T-cell (primary cell): ENCODE measurements around the gene REC114. TPM values are rescaled to one million over a fixed set of nuclear protein-coding genes. Genes with fewer than 3 reads are reported as not detected.

Experiments used
- ATAC-seq, 4 experiments: fragments of 200-7000 bp in 3 of 4; fragments of 150-1000 bp in 1 of 4; cut with Tn5 transposase; replicated peaks in 1 of 4; 1 replicate in 3 of 4; 2 replicates in 1 of 4; pipeline ENCODE4 v1.10.0; 2021; ENCODE audit warnings: moderate library complexity in 3 of 4, mild to moderate bottlenecking in 2 of 4, moderate number of reproducible peaks in 1 of 4
- CTCF ChIA-PET, 2 donors: fragments of 300-600 bp; sonication (Branson Sonifier 250); formaldehyde crosslinking; loops; one replicate each; lab custom pipeline; 2022; ENCODE audit warnings: antibody characterized with exemption in 2 of 2; lab: Charles Lee
- POLR2A ChIA-PET, 2 donors: fragments of 300-600 bp; sonication (Branson Sonifier 250); formaldehyde crosslinking; loops; one replicate each; lab custom pipeline; 2022; ENCODE audit warnings: antibody characterized with exemption in 2 of 2; lab: Charles Lee
- DNase-seq, 35 experiments: peaks; one replicate each; pipeline versions ENCODE4 v3.0.0 to v3.0.0-alpha.2; 2013 to 2023
- H3K27ac ChIP-seq: one replicate; pipeline ENCODE4 v1.5.1; 2013; ENCODE audit warnings: low read length
- H3K27me3 ChIP-seq, 2 experiments: replicated peaks in 1 of 2; 1 replicate in 1 of 2; 2 replicates in 1 of 2; pipeline versions ENCODE4 v1.6.1 to v1.7.0; 2013; ENCODE audit warnings: low read length in 1 of 2, mixed read lengths in 1 of 2; ENCODE audit not compliant: control insufficient read depth in 2 of 2, insufficient read depth in 2 of 2; ENCODE audit errors: extremely low read depth in 1 of 2
- H3K36me3 ChIP-seq, 2 donors: 1 replicate in 1 of 2; 2 replicates in 1 of 2; pipeline versions ENCODE4 v1.6.1 to v1.7.0; 2013; ENCODE audit warnings: low read length in 1 of 2; ENCODE audit not compliant: control insufficient read depth in 2 of 2, insufficient read depth in 1 of 2; ENCODE audit errors: extremely low read depth in 1 of 2
- H3K4me1 ChIP-seq, 2 experiments: 1 replicate in 1 of 2; 2 replicates in 1 of 2; pipeline versions ENCODE4 v1.6.1 to v1.7.0; 2013; ENCODE audit warnings: low read length in 2 of 2, mixed read lengths in 1 of 2; ENCODE audit not compliant: insufficient read depth in 2 of 2, control insufficient read depth in 1 of 2; ENCODE audit errors: extremely low read depth in 1 of 2
- H3K4me3 ChIP-seq, 2 donors: 1 replicate in 1 of 2; 2 replicates in 1 of 2; pipeline versions ENCODE4 v1.5.1 to v1.7.0; 2013; ENCODE audit warnings: mild to moderate bottlenecking in 2 of 2, low read length in 1 of 2, moderate library complexity in 1 of 2; ENCODE audit not compliant: control insufficient read depth in 1 of 2; ENCODE audit errors: extremely low read depth in 1 of 2
- H3K9me3 ChIP-seq: 2 replicates; pipeline ENCODE4 v1.7.0; 2013
- H3K27ac Mint-ChIP-seq, 2 donors: one replicate each; pipeline ENCODE4 v1.8.0; 2020 to 2021; ENCODE audit warnings: mild to moderate bottlenecking in 2 of 2, mixed read lengths in 2 of 2
- H3K27me3 Mint-ChIP-seq, 2 donors: one replicate each; pipeline ENCODE4 v1.8.0; 2021 to 2022; ENCODE audit warnings: mixed read lengths in 2 of 2
- H3K36me3 Mint-ChIP-seq: one replicate; pipeline ENCODE4 v1.8.0; 2021; ENCODE audit warnings: mixed read lengths
- H3K4me1 Mint-ChIP-seq, 3 donors: one replicate each; pipeline ENCODE4 v1.8.0; 2020 to 2022; ENCODE audit warnings: mixed read lengths in 3 of 3, mild to moderate bottlenecking in 1 of 3
- H3K4me3 Mint-ChIP-seq, 3 donors: one replicate each; pipeline ENCODE4 v1.8.0; 2020 to 2022; ENCODE audit warnings: mild to moderate bottlenecking in 3 of 3, mixed read lengths in 3 of 3, moderate library complexity in 3 of 3
- H3K9me3 Mint-ChIP-seq, 3 donors: one replicate each; pipeline ENCODE4 v1.8.0; 2020 to 2022; ENCODE audit warnings: mixed read lengths in 3 of 3
- WGBS: methylation state at CpG from one replicate; pipeline ENCODE4 v1.1.5; 2013; ENCODE audit warnings: missing lambda C conversion rate; ENCODE audit not compliant: insufficient coverage; 5-methylcytosine and 5-hydroxymethylcytosine counted together
- total RNA-seq, 35 experiments: library from RNA in 6 of 35; stranded (reverse) in 6 of 35; fragments of 120-200 nt in 1 of 35; gene quantifications; one replicate each; pipeline versions ENCODE4 v1.2.1 to v1.2.4 and lab custom pipeline; 2013 to 2026

REC114 gene
- total RNA-seq, 5 donors from 2014 or later (not counting 1 experiment from before 2014, with no cell fraction given) = not detected

GRCh38 chr15:73504885-73505284, 61.9 kb downstream of the REC114 start:
- Histone ChIP-seq H3K27ac (no peak overlapping the region), H3K27me3 (peaks cover 0 to 2% of the 10 kb centered on the region in 2 experiments), H3K36me3 (no peaks in the 10 kb centered on the region), H3K9me3 (no peaks in the 10 kb centered on the region), H3K4me1 (no peaks in the 10 kb centered on the region), H3K4me3 (no peak overlapping the region)
- peaks cover 8 to 15% of the 10 kb centered on the region in 2 donors for H3K27me3 Mint-ChIP-seq
- H3K4me1 Mint-ChIP-seq = no peaks in the 10 kb centered on the region
- DNase-seq (no peak), ATAC-seq (no peak)
- peak overlapping the region in 1 of 2 donors; percentile 15 for H3K27ac Mint-ChIP-seq
- no peaks in the 10 kb centered on the region for H3K36me3 Mint-ChIP-seq
- H3K9me3 Mint-ChIP-seq = no peaks in the 10 kb centered on the region
- CTCF ChIA-PET = no interaction called here
- POLR2A ChIA-PET = no interaction called here
- no peak overlapping the region for H3K4me3 Mint-ChIP-seq

DNA sequence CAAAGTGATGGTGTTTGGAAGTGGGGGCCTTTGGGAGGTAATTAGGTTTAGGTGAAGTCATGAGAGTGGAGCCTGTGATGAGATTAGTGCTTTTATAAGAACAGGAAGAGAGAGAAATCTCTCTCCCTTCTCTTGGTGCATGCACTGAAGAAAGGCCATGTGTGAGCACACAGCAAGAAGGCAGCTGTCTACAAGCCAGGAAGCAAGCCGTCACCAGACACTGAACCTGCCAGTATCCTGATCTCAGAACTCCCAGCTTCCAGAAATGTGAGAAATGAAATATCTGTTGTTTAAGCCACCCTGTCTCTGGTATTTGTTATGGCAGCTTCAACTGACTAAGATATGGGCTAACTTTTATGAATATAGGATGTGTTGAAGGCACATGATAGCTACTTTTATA, 72.6 kb downstream of the REC114 start:
- Histone ChIP-seq H3K4me3 (no peak overlapping the region), H3K36me3 (no peaks in the 10 kb centered on the region), H3K9me3 (no peaks in the 10 kb centered on the region), H3K27ac (no peak overlapping the region), H3K27me3 (peaks cover 0 to 2% of the 10 kb centered on the region in 2 experiments), H3K4me1 (peaks cover 0 to 6% of the 10 kb centered on the region in 2 experiments)
- ChIA-PET CTCF (no interaction called here), POLR2A (interaction anchor here in 1 of 2 donors (0.7 kb wide), 1 partner anchor 10 kb away, joined by 3 read pairs; no protein-coding TSS in a partner anchor)
- Mint-ChIP-seq H3K27ac (no peak overlapping the region), H3K27me3 (peaks cover 1 to 4% of the 10 kb centered on the region in 2 donors), H3K4me3 (no peak overlapping the region), H3K9me3 (peaks cover 0 to 4% (median 0%) of the 10 kb centered on the region in 3 donors), H3K4me1 (peaks cover 0 to 14% (median 1%) of the 10 kb centered on the region in 3 donors), H3K36me3 (peaks cover 3% of the 10 kb centered on the region)
- no peak for DNase-seq
- WGBS = no CpG with 5 or more reads among the region's 1 CpG
- no peak for ATAC-seq

DNA sequence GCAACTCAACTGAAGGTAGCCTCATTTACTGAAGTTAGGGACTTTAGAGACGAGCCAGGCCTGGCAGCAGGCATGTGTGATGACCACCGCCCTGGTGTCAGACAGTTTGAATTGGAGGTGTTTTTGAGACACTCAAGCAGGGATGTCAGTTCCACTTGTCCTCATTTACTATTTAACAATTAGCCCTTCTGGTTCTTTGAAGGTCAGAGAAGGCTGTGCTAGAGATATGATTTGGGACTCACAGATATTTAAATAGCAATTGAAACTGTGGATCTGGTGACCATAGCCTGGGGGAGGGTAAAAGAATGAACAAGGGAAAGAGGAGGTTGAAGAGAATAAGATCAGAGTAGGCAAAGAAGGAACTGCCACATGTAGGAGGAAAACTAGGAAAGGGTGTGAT, 74.6 kb downstream of the REC114 start:
- Mint-ChIP-seq H3K9me3 (peaks cover 0 to 4% (median 0%) of the 10 kb centered on the region in 3 donors), H3K27ac (no peak overlapping the region), H3K4me3 (no peak overlapping the region), H3K36me3 (peaks cover 3% of the 10 kb centered on the region), H3K27me3 (peaks cover 1 to 4% of the 10 kb centered on the region in 2 donors), H3K4me1 (peaks cover 0 to 14% (median 1%) of the 10 kb centered on the region in 3 donors)
- POLR2A ChIA-PET = no interaction called here
- CTCF ChIA-PET = no interaction called here
- no peak for DNase-seq
- no peaks in the 10 kb centered on the region for H3K9me3 ChIP-seq
- ATAC-seq = no peak
- no peak overlapping the region for H3K4me3 ChIP-seq
- no peak overlapping the region for H3K27ac ChIP-seq
- 40% methylated on average over 1 of the region's 2 CpGs for whole genome bisulfite sequencing
- H3K4me1 ChIP-seq = peaks cover 0 to 6% of the 10 kb centered on the region in 2 experiments
- peaks cover 0 to 2% of the 10 kb centered on the region in 2 experiments for H3K27me3 ChIP-seq
- H3K36me3 ChIP-seq = no peaks in the 10 kb centered on the region

GRCh38 chr15:73518180-73518862, 75.4 kb downstream of the REC114 start:
- Histone ChIP-seq H3K27me3 (peaks cover 0 to 2% of the 10 kb centered on the region in 2 experiments), H3K4me1 (peaks cover 0 to 6% of the 10 kb centered on the region in 2 experiments), H3K4me3 (no peak overlapping the region), H3K9me3 (no peaks in the 10 kb centered on the region), H3K27ac (no peak overlapping the region), H3K36me3 (no peaks in the 10 kb centered on the region)
- DNase-seq (no peak), ATAC-seq (no peak)
- H3K4me3 Mint-ChIP-seq = no peak overlapping the region
- CTCF ChIA-PET = no interaction called here
- peaks cover 3% of the 10 kb centered on the region for H3K36me3 Mint-ChIP-seq
- peaks cover 0 to 14% (median 1%) of the 10 kb centered on the region in 3 donors for H3K4me1 Mint-ChIP-seq
- 63% methylated on average over 1 of the region's 3 CpGs for WGBS
- POLR2A ChIA-PET = no interaction called here
- no peak overlapping the region for H3K27ac Mint-ChIP-seq
- H3K27me3 Mint-ChIP-seq = peaks cover 1 to 4% of the 10 kb centered on the region in 2 donors
- peaks cover 0 to 4% (median 0%) of the 10 kb centered on the region in 3 donors for H3K9me3 Mint-ChIP-seq

GRCh38 chr15:73518876-73519733, 76.1 kb downstream of the REC114 start:
- peak in 1 of 35 experiments; percentile 9 for DNase-seq
- WGBS = no CpG with 5 or more reads among the region's 5 CpGs

DNA sequence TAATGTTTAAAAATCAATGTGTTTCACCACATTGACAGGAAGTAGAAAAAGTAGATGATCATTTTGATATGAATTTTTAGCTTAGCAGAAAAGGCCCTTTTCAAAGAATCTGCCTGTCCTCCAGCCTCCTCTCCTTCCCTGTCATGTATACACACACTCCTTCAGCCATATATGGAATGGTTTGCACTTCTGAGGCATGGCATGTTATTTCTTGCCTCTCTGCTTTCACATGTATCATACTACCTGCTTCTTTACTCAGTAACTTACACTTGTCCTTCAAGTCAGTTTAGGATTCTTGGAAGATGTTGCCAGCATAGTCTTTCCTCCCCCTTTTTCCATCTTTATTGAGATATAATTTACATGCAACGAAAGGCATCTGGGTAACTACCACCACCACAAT, 79.0 kb downstream of the REC114 start:
- no peaks in the 10 kb centered on the region for H3K36me3 ChIP-seq
- peaks cover 0 to 6% of the 10 kb centered on the region in 2 experiments for H3K4me1 ChIP-seq
- WGBS = no CpG with 5 or more reads among the region's 1 CpG
- H3K27ac ChIP-seq = no peak overlapping the region
- Mint-ChIP-seq H3K4me3 (no peak overlapping the region), H3K36me3 (peaks cover 1% of the 10 kb centered on the region), H3K4me1 (peaks cover 0 to 9% (median 0%) of the 10 kb centered on the region in 3 donors), H3K27ac (no peak overlapping the region), H3K27me3 (no peaks in the 10 kb centered on the region), H3K9me3 (no peaks in the 10 kb centered on the region)
- ATAC-seq (no peak), DNase-seq (no peak)
- POLR2A ChIA-PET = no interaction called here
- H3K4me3 ChIP-seq = no peak overlapping the region
- CTCF ChIA-PET = interaction anchor here in 1 of 2 donors (0.6 kb wide), 1 partner anchor 94 kb away, joined by 3 read pairs; no protein-coding TSS in a partner anchor
- H3K9me3 ChIP-seq = no peaks in the 10 kb centered on the region
- no peaks in the 10 kb centered on the region for H3K27me3 ChIP-seq

More at GRCh38 chr15:73518876-73519733, 76.1 kb downstream of the REC114 start:
- no peak for ATAC-seq
- no peak overlapping the region for H3K4me3 ChIP-seq
- ChIA-PET CTCF (no interaction called here), POLR2A (no interaction called here)
- Mint-ChIP-seq H3K27me3 (peaks cover 1 to 4% of the 10 kb centered on the region in 2 donors), H3K36me3 (peaks cover 3% of the 10 kb centered on the region), H3K27ac (no peak overlapping the region), H3K4me3 (no peak overlapping the region), H3K4me1 (peaks cover 0 to 14% (median 1%) of the 10 kb centered on the region in 3 donors), H3K9me3 (peaks cover 0 to 4% (median 0%) of the 10 kb centered on the region in 3 donors)
- peaks cover 0 to 6% of the 10 kb centered on the region in 2 experiments for H3K4me1 ChIP-seq
- H3K27ac ChIP-seq = no peak overlapping the region
- H3K36me3 ChIP-seq = no peaks in the 10 kb centered on the region
- H3K9me3 ChIP-seq = no peaks in the 10 kb centered on the region
- peaks cover 0 to 2% of the 10 kb centered on the region in 2 experiments for H3K27me3 ChIP-seq
